Large intestine (tissue), 3 donors: Measurements from ENCODE around the gene RNF181. TPM values are rescaled to one million over a fixed set of nuclear protein-coding genes. Genes with fewer than 3 reads are reported as not detected.
"Not testable (repeated sequence)": the region's sequence is repeated elsewhere in the genome, so short reads cannot be mapped to it uniquely, and the experiment has no call there.

Source experiments
- DNase-seq, 2 donors: peaks; one replicate each; pipeline versions ENCODE4 v3.0.0 to v3.0.0-alpha.2; 2013
- H3K27ac ChIP-seq: one replicate; pipeline ENCODE4 v1.5.1; 2013; ENCODE audit warnings: low read length
- H3K27me3 ChIP-seq: 2 replicates; pipeline ENCODE4 v1.6.1; 2013; ENCODE audit warnings: low read length; ENCODE audit not compliant: control insufficient read depth, insufficient read depth
- H3K36me3 ChIP-seq: 2 replicates; pipeline ENCODE4 v1.6.1; 2013; ENCODE audit warnings: low read length; ENCODE audit not compliant: control insufficient read depth, insufficient read depth
- H3K4me1 ChIP-seq: one replicate; pipeline ENCODE4 v1.6.1; 2013; ENCODE audit warnings: low read length; ENCODE audit not compliant: control insufficient read depth, insufficient read depth
- H3K4me3 ChIP-seq: one replicate; pipeline ENCODE4 v1.5.1; 2013; ENCODE audit warnings: low read length
- H3K9me3 ChIP-seq: one replicate; pipeline ENCODE4 v1.6.1; 2013; ENCODE audit warnings: mild to moderate bottlenecking, low read depth, low read length, moderate library complexity; ENCODE audit not compliant: control insufficient read depth
- WGBS: methylation state at CpG from one replicate; pipeline ENCODE4 v1.1.5; 2013; ENCODE audit warnings: low lambda C conversion rate; ENCODE audit not compliant: insufficient coverage; 5-methylcytosine and 5-hydroxymethylcytosine counted together
- polyA plus RNA-seq: library from polyadenylated mRNA; unstranded; fragments of 120-200 nt; gene quantifications from one replicate; pipeline ENCODE4 v1.2.1, GENCODE V29; 2013

Gene RNF181
- polyA plus RNA-seq, 1 donor, result 131 TPM

GRCh38 chr2:85602476-85603234, 7.1 kb downstream of the RNF181 start, which contains the start of gene TMEM150A:
TMEM150A (minus strand) TSS chr2:85602698; CDS start chr2:85601948, 750 bp downstream.
- peak; percentile 91 to 96 for DNase-seq
- WGBS, result no CpG with 5 or more reads among the region's 73 CpGs
- Histone ChIP-seq H3K27ac (peak within 1 kb of the TSS; percentile 69), H3K4me3 (peak within 1 kb of the TSS; percentile 91), H3K4me1 (peaks cover 21% of the 10 kb centered on the region), H3K27me3 (no peaks in the 10 kb centered on the region), H3K9me3 (no peaks in the 10 kb centered on the region), H3K36me3 (peaks cover 43% of the 10 kb centered on the region)

- not testable (repeated sequence) for DNase-seq, H3K27ac ChIP-seq, H3K4me3 ChIP-seq, H3K9me3 ChIP-seq, H3K27me3 ChIP-seq
- no CpG with 5 or more reads among the region's 3 CpGs for WGBS
- Histone ChIP-seq H3K4me1 (peaks cover 14% of the 10 kb centered on the region), H3K36me3 (peaks cover 46% of the 10 kb centered on the region)
Measured at GRCh38 chr2:85604133-85604444, 8.5 kb downstream of the RNF181 start.

GRCh38 chr2:85604568-85605339, 9.2 kb downstream of the RNF181 start:
- H3K4me3 ChIP-seq, result no peak overlapping the region
- no peak overlapping the region for H3K27ac ChIP-seq
- H3K36me3 ChIP-seq, result peaks cover 45% of the 10 kb centered on the region
- peaks cover 14% of the 10 kb centered on the region for H3K4me1 ChIP-seq
- WGBS, result 80% methylated on average over 1 of the region's 6 CpGs
- H3K27me3 ChIP-seq, result no peaks in the 10 kb centered on the region
- DNase-seq, result peak in 1 of 2 donors; percentile 2
- H3K9me3 ChIP-seq, result no peaks in the 10 kb centered on the region

GRCh38 chr2:85605406-85606115, 10.0 kb downstream of the RNF181 start:
- Histone ChIP-seq H3K27ac (no peak overlapping the region), H3K27me3 (no peaks in the 10 kb centered on the region), H3K9me3 (no peaks in the 10 kb centered on the region), H3K36me3 (peaks cover 41% of the 10 kb centered on the region), H3K4me1 (peaks cover 20% of the 10 kb centered on the region), H3K4me3 (no peak overlapping the region)
- DNase-seq, result peak in 1 of 2 donors; percentile 27
- no CpG with 5 or more reads among the region's 4 CpGs for WGBS

GRCh38 chr2:85606116-85606455, 10.5 kb downstream of the RNF181 start:
- Histone ChIP-seq H3K4me3 (no peak overlapping the region), H3K9me3 (no peaks in the 10 kb centered on the region), H3K4me1 (peaks cover 22% of the 10 kb centered on the region), H3K27ac (peak overlapping the region; percentile 40), H3K27me3 (no peaks in the 10 kb centered on the region), H3K36me3 (peaks cover 36% of the 10 kb centered on the region)
- 90% methylated on average over 2 of the region's 7 CpGs for WGBS
- DNase-seq, result no peak

GRCh38 chr2:85607268-85608215, 12.0 kb downstream of the RNF181 start:
- no peak for DNase-seq
- Histone ChIP-seq H3K27ac (no peak overlapping the region), H3K9me3 (peaks cover 2% of the 10 kb centered on the region), H3K36me3 (peaks cover 34% of the 10 kb centered on the region), H3K27me3 (no peaks in the 10 kb centered on the region), H3K4me3 (no peak overlapping the region), H3K4me1 (peaks cover 15% of the 10 kb centered on the region)
- WGBS, result no CpG with 5 or more reads among the region's 9 CpGs

- Histone ChIP-seq H3K27ac (peak overlapping the region; percentile 90), H3K27me3 (no peaks in the 10 kb centered on the region), H3K36me3 (peaks cover 32% of the 10 kb centered on the region), H3K4me1 (peaks cover 12% of the 10 kb centered on the region), H3K9me3 (peaks cover 6% of the 10 kb centered on the region), H3K4me3 (peak overlapping the region; percentile 74)
- no peak for DNase-seq
- WGBS, result 60% methylated on average over 1 of the region's 24 CpGs
Measured at GRCh38 chr2:85611217-85611704, 15.7 kb downstream of the RNF181 start.

GRCh38 chr2:85611705-85612587, 16.4 kb downstream of the RNF181 start, which contains the start of gene C2orf68:
C2orf68 (minus strand) TSS chr2:85612066; CDS start chr2:85611984, 82 bp downstream.
- DNase-seq, result peak; percentile 85 to 94
- peak within 1 kb of the TSS; percentile 90 for H3K27ac ChIP-seq
- H3K36me3 ChIP-seq, result peaks cover 30% of the 10 kb centered on the region
- peak within 1 kb of the TSS; percentile 74 for H3K4me3 ChIP-seq
- peaks cover 12% of the 10 kb centered on the region for H3K4me1 ChIP-seq
- peaks cover 8% of the 10 kb centered on the region for H3K9me3 ChIP-seq
- no peaks in the 10 kb centered on the region for H3K27me3 ChIP-seq
- no CpG with 5 or more reads among the region's 73 CpGs for WGBS
